ENCODE data around the gene ZNF511. TPM values are rescaled to one million over a fixed set of nuclear protein-coding genes. Genes with fewer than 3 reads are reported as not detected.

The ZNF511 gene
- total RNA-seq, 1 donor from 2014 or later, result 40.5 TPM

DNA sequence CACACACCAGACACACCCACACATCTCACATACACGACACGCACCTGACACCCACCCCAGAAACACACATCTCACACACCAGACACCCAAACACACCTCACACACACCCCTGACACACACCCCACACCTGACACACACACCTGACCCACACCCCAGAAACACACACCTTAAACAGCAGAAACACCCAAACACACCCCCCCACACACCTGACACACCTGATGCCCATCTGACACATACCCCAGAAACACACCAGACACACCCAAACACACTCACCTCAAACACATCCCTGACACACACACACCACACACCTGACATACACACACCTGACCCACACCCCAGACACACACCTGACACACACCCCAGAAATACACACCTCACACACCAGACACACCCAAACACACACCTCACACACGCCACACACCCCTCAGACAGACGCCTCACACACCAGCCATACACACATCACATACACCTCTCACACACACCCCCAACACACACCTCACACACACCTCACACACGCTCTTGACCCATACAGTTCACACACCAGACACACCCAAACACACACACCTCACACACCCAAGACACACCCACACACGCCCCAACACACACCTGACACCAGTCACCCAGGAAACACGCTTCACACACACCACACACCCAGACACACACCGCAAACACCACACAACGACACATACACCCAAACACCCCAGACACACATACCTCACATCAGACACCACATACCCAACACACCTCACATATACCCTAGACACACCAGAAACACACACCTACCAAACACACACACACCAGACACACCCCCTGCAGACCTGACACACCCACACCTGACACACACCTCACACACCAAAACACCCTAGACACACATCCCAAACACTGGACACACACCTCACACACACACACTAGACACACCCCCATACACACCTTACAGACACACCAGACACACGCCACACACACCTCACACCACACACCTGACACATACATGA is 29.7 kb downstream of the ZNF511 start:
- H3K9me3 ChIP-seq (replicated peaks), result no peaks in the 10 kb centered on the region
- H3K36me3 ChIP-seq, result no peaks in the 10 kb centered on the region
- H3K27ac ChIP-seq (replicated peaks), result no peak overlapping the region
- H3K4me1 ChIP-seq, result peaks cover 23% of the 10 kb centered on the region
- intact Hi-C loops (cut with micrococcal nuclease), result no loop called here
- H3K4me3 ChIP-seq, result no peak overlapping the region
- no peak for DNase-seq
- TF ChIP-seq, protein P1, sequence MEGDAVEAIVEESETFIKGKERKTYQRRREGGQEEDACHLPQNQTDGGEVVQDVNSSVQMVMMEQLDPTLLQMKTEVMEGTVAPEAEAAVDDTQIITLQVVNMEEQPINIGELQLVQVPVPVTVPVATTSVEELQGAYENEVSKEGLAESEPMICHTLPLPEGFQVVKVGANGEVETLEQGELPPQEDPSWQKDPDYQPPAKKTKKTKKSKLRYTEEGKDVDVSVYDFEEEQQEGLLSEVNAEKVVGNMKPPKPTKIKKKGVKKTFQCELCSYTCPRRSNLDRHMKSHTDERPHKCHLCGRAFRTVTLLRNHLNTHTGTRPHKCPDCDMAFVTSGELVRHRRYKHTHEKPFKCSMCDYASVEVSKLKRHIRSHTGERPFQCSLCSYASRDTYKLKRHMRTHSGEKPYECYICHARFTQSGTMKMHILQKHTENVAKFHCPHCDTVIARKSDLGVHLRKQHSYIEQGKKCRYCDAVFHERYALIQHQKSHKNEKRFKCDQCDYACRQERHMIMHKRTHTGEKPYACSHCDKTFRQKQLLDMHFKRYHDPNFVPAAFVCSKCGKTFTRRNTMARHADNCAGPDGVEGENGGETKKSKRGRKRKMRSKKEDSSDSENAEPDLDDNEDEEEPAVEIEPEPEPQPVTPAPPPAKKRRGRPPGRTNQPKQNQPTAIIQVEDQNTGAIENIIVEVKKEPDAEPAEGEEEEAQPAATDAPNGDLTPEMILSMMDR (IDR thresholded peaks at IDR 0.05; ENCODE audit: borderline replicate concordance), result no peak
- H3K27me3 ChIP-seq (ENCODE audit: low read depth), result peaks cover 91% of the 10 kb centered on the region

GRCh38 chr10:133339708-133340380 is 31.1 kb downstream of the ZNF511 start:
- TF ChIP-seq, protein P1 (IDR thresholded peaks at IDR 0.05; ENCODE audit: borderline replicate concordance), result no peak
- DNase-seq, result no peak
- no peaks in the 10 kb centered on the region for H3K36me3 ChIP-seq

DNA sequence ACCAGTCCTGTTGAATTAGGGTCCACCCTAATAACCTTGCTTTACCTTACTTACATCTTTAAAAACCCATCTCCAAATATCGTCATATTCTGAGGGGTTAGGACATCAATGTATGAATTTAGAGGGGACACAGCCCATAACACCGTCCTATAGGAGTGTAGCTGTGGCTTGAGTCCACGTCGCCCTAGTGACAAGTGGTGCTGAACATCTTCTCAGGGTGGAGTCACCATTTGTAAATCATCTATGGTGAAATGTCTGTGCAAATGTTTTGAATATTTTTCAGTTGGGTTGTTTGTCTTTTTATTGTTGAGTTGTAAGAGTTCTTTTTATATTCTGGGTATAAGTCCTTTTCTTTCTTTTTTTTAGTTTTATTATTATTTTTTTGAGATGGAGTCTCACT is 33.3 kb downstream of the ZNF511 start:
- Histone ChIP-seq H3K4me1 (no peaks in the 10 kb centered on the region), H3K27me3 (ENCODE audit: low read depth) (peaks cover 97% of the 10 kb centered on the region), H3K9me3 (replicated peaks) (no peaks in the 10 kb centered on the region), H3K27ac (replicated peaks) (no peak overlapping the region), H3K4me3 (no peak overlapping the region), H3K36me3 (no peaks in the 10 kb centered on the region)
- no peak for DNase-seq
- intact Hi-C loops (cut with micrococcal nuclease), result no loop called here
- TF ChIP-seq, protein P1 (IDR thresholded peaks at IDR 0.05; ENCODE audit: borderline replicate concordance), result no peak

More at GRCh38 chr10:133339708-133340380, 31.1 kb downstream of the ZNF511 start:
- peaks cover 98% of the 10 kb centered on the region for H3K27me3 ChIP-seq (ENCODE audit: low read depth)
- intact Hi-C loops (cut with micrococcal nuclease), result no loop called here
- peaks cover 20% of the 10 kb centered on the region for H3K4me1 ChIP-seq
- no peak overlapping the region for H3K27ac ChIP-seq (replicated peaks)
- no peaks in the 10 kb centered on the region for H3K9me3 ChIP-seq (replicated peaks)
- H3K4me3 ChIP-seq, result no peak overlapping the region

DNA sequence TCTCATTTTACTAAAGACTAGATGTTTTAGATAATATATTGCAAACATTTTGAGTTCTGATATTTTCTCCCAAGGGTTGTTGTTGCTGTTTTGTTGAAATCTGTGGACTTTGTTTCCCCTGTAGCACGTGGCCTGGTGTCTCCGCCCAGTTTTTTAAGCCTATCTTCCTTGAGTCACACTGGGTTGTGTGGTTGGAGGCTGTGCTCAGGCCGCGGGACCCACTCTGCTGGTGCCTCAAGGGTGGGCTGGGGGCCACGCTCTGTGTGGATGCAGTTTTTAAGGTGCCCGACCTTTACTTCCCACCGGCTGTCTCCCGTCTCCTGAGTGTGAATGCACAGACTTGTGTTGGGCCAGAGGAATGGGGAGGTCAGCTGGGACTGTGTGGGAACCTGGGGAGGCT is 34.2 kb downstream of the ZNF511 start:
- intact Hi-C loops (cut with micrococcal nuclease), result no loop called here
- Histone ChIP-seq H3K27me3 (ENCODE audit: low read depth) (peaks cover 97% of the 10 kb centered on the region), H3K9me3 (replicated peaks) (no peaks in the 10 kb centered on the region), H3K27ac (replicated peaks) (no peak overlapping the region), H3K4me3 (no peak overlapping the region), H3K4me1 (no peaks in the 10 kb centered on the region), H3K36me3 (no peaks in the 10 kb centered on the region)
- TF ChIP-seq, protein P1 (IDR thresholded peaks at IDR 0.05; ENCODE audit: borderline replicate concordance), result no peak
- DNase-seq, result no peak

DNA sequence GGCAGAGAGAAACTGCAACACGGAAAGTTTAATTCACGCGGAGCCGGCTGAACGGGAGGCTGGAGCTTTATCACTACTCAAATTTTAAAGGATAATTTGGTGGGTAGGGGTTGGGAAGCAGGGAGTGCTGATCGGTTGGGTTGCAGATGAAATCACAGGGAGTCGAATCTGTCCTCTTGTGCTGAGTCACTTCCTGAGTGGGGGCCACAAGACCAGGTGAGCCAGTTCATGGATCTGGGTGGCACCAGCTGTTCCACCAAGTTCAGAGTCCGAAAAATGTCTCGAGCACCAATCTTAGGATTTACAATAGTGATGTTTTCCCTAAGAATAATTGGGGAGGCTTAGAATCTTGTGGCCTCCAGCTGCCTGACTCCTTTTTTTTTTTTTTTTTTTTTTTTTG is 34.8 kb downstream of the ZNF511 start:
- no peak overlapping the region for H3K27ac ChIP-seq (replicated peaks)
- H3K4me3 ChIP-seq, result no peak overlapping the region
- intact Hi-C loops (cut with micrococcal nuclease), result no loop called here
- TF ChIP-seq, protein P1 (IDR thresholded peaks at IDR 0.05; ENCODE audit: borderline replicate concordance), result no peak
- no peaks in the 10 kb centered on the region for H3K4me1 ChIP-seq
- DNase-seq, result no peak
- H3K36me3 ChIP-seq, result no peaks in the 10 kb centered on the region
- peaks cover 97% of the 10 kb centered on the region for H3K27me3 ChIP-seq (ENCODE audit: low read depth)
- H3K9me3 ChIP-seq (replicated peaks), result no peaks in the 10 kb centered on the region
